ENCODE measurements around the gene BCKDK.

Gene BCKDK

GRCh38 chr16:31114468-31114867 lies 6.3 kb downstream of the BCKDK start:
- no peak for TF ChIP-seq ZNF274 (IDR thresholded peaks at IDR 0.05; ENCODE audit: low read depth, low read length)
- H3K4me3 ChIP-seq (ENCODE audit: low read length), result no peak overlapping the region

GRCh38 chr16:31117384-31118222 lies 9.4 kb downstream of the BCKDK start, which contains the start of gene KAT8:
TSS of gene KAT8 (plus strand) at chr16:31117664. CDS start at chr16:31117682, 18 bp downstream.
- TF ChIP-seq ZNF274 (IDR thresholded peaks at IDR 0.05; ENCODE audit: low read depth, low read length), result no peak

GRCh38 chr16:31118223-31119155 lies 10.3 kb downstream of the BCKDK start:
- H3K4me3 ChIP-seq (ENCODE audit: low read length), result peak overlapping the region; percentile 75
- no peak for TF ChIP-seq ZNF274 (IDR thresholded peaks at IDR 0.05; ENCODE audit: low read depth, low read length)

More at GRCh38 chr16:31117384-31118222, 9.4 kb downstream of the BCKDK start, which contains the start of gene KAT8:
- H3K4me3 ChIP-seq (ENCODE audit: low read length), result peak within 1 kb of the TSS; percentile 75

- TF ChIP-seq ZNF274 (IDR thresholded peaks at IDR 0.05; ENCODE audit: low read depth, low read length), result no peak
- no peak overlapping the region for H3K4me3 ChIP-seq (ENCODE audit: low read length)
Observed at GRCh38 chr16:31120129-31120528, 11.9 kb downstream of the BCKDK start.

- no peak overlapping the region for H3K4me3 ChIP-seq (ENCODE audit: low read length)
- no peak for TF ChIP-seq ZNF274 (IDR thresholded peaks at IDR 0.05; ENCODE audit: low read depth, low read length)
Observed at GRCh38 chr16:31125844-31126243, 17.7 kb downstream of the BCKDK start.

GRCh38 chr16:31127182-31127581 lies 19.0 kb downstream of the BCKDK start:
- no peak for TF ChIP-seq ZNF274 (IDR thresholded peaks at IDR 0.05; ENCODE audit: low read depth, low read length)
- no peak overlapping the region for H3K4me3 ChIP-seq (ENCODE audit: low read length)

- no peak overlapping the region for H3K4me3 ChIP-seq (ENCODE audit: low read length)
- no peak for TF ChIP-seq ZNF274 (IDR thresholded peaks at IDR 0.05; ENCODE audit: low read depth, low read length)
Observed at GRCh38 chr16:31128711-31129567, 20.8 kb downstream of the BCKDK start.

- H3K4me3 ChIP-seq (ENCODE audit: low read length), result no peak overlapping the region
- TF ChIP-seq ZNF274 (IDR thresholded peaks at IDR 0.05; ENCODE audit: low read depth, low read length), result no peak
Observed at GRCh38 chr16:31129568-31130335, 21.6 kb downstream of the BCKDK start.

GRCh38 chr16:31130336-31130891 lies 22.2 kb downstream of the BCKDK start:
- TF ChIP-seq ZNF274 (IDR thresholded peaks at IDR 0.05; ENCODE audit: low read depth, low read length), result no peak
- H3K4me3 ChIP-seq (ENCODE audit: low read length), result no peak overlapping the region

GRCh38 chr16:31130899-31131298 lies 22.7 kb downstream of the BCKDK start:
- TF ChIP-seq ZNF274 (IDR thresholded peaks at IDR 0.05; ENCODE audit: low read depth, low read length), result no peak
- H3K4me3 ChIP-seq (ENCODE audit: low read length), result no peak overlapping the region

GRCh38 chr16:31131416-31131815 lies 23.2 kb downstream of the BCKDK start:
- TF ChIP-seq ZNF274 (IDR thresholded peaks at IDR 0.05; ENCODE audit: low read depth, low read length), result no peak
- H3K4me3 ChIP-seq (ENCODE audit: low read length), result no peak overlapping the region

- H3K4me3 ChIP-seq (ENCODE audit: low read length), result no peak overlapping the region
- no peak for TF ChIP-seq ZNF274 (IDR thresholded peaks at IDR 0.05; ENCODE audit: low read depth, low read length)
Observed at GRCh38 chr16:31131841-31132271, 23.7 kb downstream of the BCKDK start.
